Spleen (tissue), 7 donors: Measurements from ENCODE around the gene TRERF1.

Source experiments
- CTCF ChIP-seq, 11 experiments: fragments of 200-600 bp in 7 of 11; fragments of 450-650 bp in 4 of 11; sonication (generic) in 4 of 11; IDR thresholded peaks in 8 of 11; conservative IDR thresholded peaks in 3 of 11; 1 replicate in 7 of 11; 2 replicates in 4 of 11; pipeline versions ENCODE4 v1.4.0 to v1.8.0; 2016 to 2021; ENCODE audit warnings: antibody characterized with exemption in 11 of 11, inconsistent platforms in 4 of 11, mild to moderate bottlenecking in 1 of 11
- POLR2A ChIP-seq, 3 donors: fragments of 450-650 bp; IDR thresholded peaks; one replicate each; pipeline ENCODE4 v1.5.1; 2017; ENCODE audit warnings: antibody characterized with exemption in 3 of 3, mild to moderate bottlenecking in 1 of 3
- POLR2AphosphoS5 ChIP-seq, 3 donors: sonication (generic); formaldehyde crosslinking; IDR thresholded peaks; one replicate each; pipeline ENCODE4 v1.5.1; 2017; ENCODE audit warnings: antibody characterized with exemption in 3 of 3
- donor health status: DM: no; HTN: no; CAD: no; lungs with moderate emphysema.
- donor health status: DM: no; HTN: no; CAD: no.
- donor health status: DM: no; HTN: no; CAD: no.

GRCh38 chr6:42220807-42221206 lies 230.9 kb downstream of the TRERF1 start:
- no peak for TF ChIP-seq CTCF (IDR thresholded peaks at IDR 0.05 in 8 of 11, conservative IDR thresholded peaks at IDR 0.05 in 3 of 11)
- TF ChIP-seq POLR2AphosphoS5 (IDR thresholded peaks at IDR 0.05), result no peak
- TF ChIP-seq POLR2A (IDR thresholded peaks at IDR 0.05), result no peak
